ENCODE results near the gene PET100. TPM values are rescaled to one million over a fixed set of nuclear protein-coding genes. Genes with fewer than 3 reads are reported as not detected.

The PET100 gene
- polyA plus RNA-seq, 1 donor (not counting 4 experiments of a cell fraction or from before 2014, with no cell fraction given) = 85.8 TPM

DNA sequence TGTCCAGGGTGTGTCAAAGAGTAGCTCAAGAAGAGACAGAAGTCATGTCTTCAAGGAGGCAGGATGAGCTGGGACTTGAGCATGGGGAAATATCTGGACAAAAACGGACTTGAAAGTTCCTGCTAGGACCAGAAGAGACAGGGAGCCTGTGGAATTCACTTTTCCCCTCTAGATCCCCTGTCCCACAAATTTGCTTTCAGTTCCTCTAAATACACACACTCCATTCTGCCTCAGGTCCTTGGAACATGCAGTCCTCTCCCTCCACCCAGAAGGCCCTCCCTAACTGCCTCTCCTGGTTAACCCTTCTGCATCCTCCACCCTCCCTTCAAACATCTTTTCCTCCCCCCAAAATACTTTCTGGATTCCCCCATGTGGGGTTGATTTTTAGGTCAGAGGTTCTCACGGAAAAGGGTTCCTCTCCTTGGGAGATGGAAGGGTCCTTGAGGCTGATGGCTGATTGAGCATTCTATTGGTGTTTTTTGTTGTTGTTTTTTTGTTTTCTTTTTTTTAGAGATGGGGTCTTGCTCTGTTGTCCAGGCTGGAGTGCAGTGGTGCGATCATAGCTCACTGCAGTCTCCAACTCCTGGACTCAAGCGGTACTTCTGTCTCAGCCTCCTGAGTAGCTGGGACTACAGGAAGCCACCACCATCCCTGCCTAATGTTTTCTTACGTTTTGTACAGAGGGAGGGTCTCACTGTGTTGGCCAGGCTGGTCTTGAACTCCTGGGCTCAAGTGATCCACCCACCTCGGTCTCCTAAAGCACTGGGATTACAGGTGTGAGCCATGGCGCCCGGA is 32.3 kb downstream of the PET100 start:
- Histone ChIP-seq H3K4me1 (ENCODE audit: control insufficient read depth, extremely low read depth, insufficient read depth, low read length) (no peaks in the 10 kb centered on the region), H3K9ac (ENCODE audit: control insufficient read depth, extremely low read depth, insufficient read depth, low read length) (no peak overlapping the region), H3K9me1 (ENCODE audit: control insufficient read depth, extremely low read depth, insufficient read depth, low read length) (no peaks in the 10 kb centered on the region), H3K27me3 (ENCODE audit: control insufficient read depth, extremely low read depth, insufficient read depth, low read length) (no peaks in the 10 kb centered on the region), H4K20me1 (ENCODE audit: control insufficient read depth, extremely low read depth, insufficient read depth, low read length) (no peaks in the 10 kb centered on the region), H2AFZ (ENCODE audit: control insufficient read depth, low read length) (no peak overlapping the region), H3K9me3 (ENCODE audit: control insufficient read depth, low read depth, low read length) (no peaks in the 10 kb centered on the region), H3K27ac (ENCODE audit: control insufficient read depth, insufficient read depth, low read length) (no peak overlapping the region), H3K79me2 (ENCODE audit: control insufficient read depth, insufficient read depth, low read length) (no peaks in the 10 kb centered on the region), H3K4me2 (ENCODE audit: control insufficient read depth, extremely low read depth, insufficient read depth, low read depth, low read length) (no peak overlapping the region), H3K4me3 (ENCODE audit: control insufficient read depth in 2 of 3, extremely low read depth in 1 of 3, insufficient read depth in 2 of 3, low read depth in 1 of 3, low read length in 3 of 3) (no peak overlapping the region), H3K36me3 (ENCODE audit: control insufficient read depth in 2 of 2, extremely low read depth in 1 of 2, insufficient read depth in 2 of 2, low read length in 2 of 2) (no peaks in the 10 kb centered on the region)
- FAIRE-seq (no peak), DNase-seq (ENCODE audit: low read depth, low spot score) (no peak)
- TF ChIP-seq, protein P1, sequence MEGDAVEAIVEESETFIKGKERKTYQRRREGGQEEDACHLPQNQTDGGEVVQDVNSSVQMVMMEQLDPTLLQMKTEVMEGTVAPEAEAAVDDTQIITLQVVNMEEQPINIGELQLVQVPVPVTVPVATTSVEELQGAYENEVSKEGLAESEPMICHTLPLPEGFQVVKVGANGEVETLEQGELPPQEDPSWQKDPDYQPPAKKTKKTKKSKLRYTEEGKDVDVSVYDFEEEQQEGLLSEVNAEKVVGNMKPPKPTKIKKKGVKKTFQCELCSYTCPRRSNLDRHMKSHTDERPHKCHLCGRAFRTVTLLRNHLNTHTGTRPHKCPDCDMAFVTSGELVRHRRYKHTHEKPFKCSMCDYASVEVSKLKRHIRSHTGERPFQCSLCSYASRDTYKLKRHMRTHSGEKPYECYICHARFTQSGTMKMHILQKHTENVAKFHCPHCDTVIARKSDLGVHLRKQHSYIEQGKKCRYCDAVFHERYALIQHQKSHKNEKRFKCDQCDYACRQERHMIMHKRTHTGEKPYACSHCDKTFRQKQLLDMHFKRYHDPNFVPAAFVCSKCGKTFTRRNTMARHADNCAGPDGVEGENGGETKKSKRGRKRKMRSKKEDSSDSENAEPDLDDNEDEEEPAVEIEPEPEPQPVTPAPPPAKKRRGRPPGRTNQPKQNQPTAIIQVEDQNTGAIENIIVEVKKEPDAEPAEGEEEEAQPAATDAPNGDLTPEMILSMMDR (optimal IDR thresholded peaks at IDR 0.05 in 1 of 3, IDR thresholded peaks at IDR 0.05 in 1 of 3, conservative IDR thresholded peaks at IDR 0.05 in 1 of 3; ENCODE audit: extremely low read depth in 1 of 3, insufficient read depth in 2 of 3, low read length in 3 of 3) = no peak
- no peak for TF ChIP-seq EZH2 (IDR thresholded peaks at IDR 0.05; ENCODE audit: low read length)
- dilution Hi-C loops (cut with MboI; ENCODE audit: extremely low pct_ligation_motif_present, low sequenced_read_pairs) = no loop called here

DNA sequence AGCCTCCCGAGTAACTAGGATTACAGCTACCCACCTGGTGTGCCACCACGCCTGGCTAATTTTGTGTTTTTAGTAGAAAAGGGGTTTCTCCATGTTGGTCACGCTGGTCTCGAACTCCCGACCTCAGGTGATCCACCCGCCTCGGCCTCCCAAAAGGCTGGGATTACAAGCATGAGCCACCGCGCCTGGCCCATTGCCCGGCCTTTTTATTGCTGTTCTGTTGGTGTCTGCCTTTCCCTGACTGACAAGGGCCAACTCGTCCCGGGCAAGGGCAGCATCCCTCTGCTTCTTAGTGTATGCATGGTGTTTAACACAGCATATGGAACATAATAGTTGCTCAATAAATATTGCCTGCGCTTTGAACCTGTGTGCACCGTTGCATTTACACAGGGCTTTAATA is 33.1 kb downstream of the PET100 start:
- no peaks in the 10 kb centered on the region for H3K36me3 ChIP-seq (ENCODE audit: control insufficient read depth in 2 of 2, extremely low read depth in 1 of 2, insufficient read depth in 2 of 2, low read length in 2 of 2)
- no peak for TF ChIP-seq EZH2 (IDR thresholded peaks at IDR 0.05; ENCODE audit: low read length)
- TF ChIP-seq, protein P1 (optimal IDR thresholded peaks at IDR 0.05 in 1 of 3, IDR thresholded peaks at IDR 0.05 in 1 of 3, conservative IDR thresholded peaks at IDR 0.05 in 1 of 3; ENCODE audit: extremely low read depth in 1 of 3, insufficient read depth in 2 of 3, low read length in 3 of 3) = no peak
- H3K4me1 ChIP-seq (ENCODE audit: control insufficient read depth, extremely low read depth, insufficient read depth, low read length) = no peaks in the 10 kb centered on the region
- H3K9me3 ChIP-seq (ENCODE audit: control insufficient read depth, low read depth, low read length) = no peaks in the 10 kb centered on the region
- no peaks in the 10 kb centered on the region for H3K27me3 ChIP-seq (ENCODE audit: control insufficient read depth, extremely low read depth, insufficient read depth, low read length)
- DNase-seq (ENCODE audit: low read depth, low spot score) = no peak
- H4K20me1 ChIP-seq (ENCODE audit: control insufficient read depth, extremely low read depth, insufficient read depth, low read length) = no peaks in the 10 kb centered on the region
- no peaks in the 10 kb centered on the region for H3K9me1 ChIP-seq (ENCODE audit: control insufficient read depth, extremely low read depth, insufficient read depth, low read length)
- no peak overlapping the region for H3K9ac ChIP-seq (ENCODE audit: control insufficient read depth, extremely low read depth, insufficient read depth, low read length)
- no peak overlapping the region for H2AFZ ChIP-seq (ENCODE audit: control insufficient read depth, low read length)
- H3K4me2 ChIP-seq (ENCODE audit: control insufficient read depth, extremely low read depth, insufficient read depth, low read depth, low read length) = no peak overlapping the region
- dilution Hi-C loops (cut with MboI; ENCODE audit: extremely low pct_ligation_motif_present, low sequenced_read_pairs) = no loop called here
- no peak for FAIRE-seq
- no peak overlapping the region for H3K4me3 ChIP-seq (ENCODE audit: control insufficient read depth in 2 of 3, extremely low read depth in 1 of 3, insufficient read depth in 2 of 3, low read depth in 1 of 3, low read length in 3 of 3)
- H3K27ac ChIP-seq (ENCODE audit: control insufficient read depth, insufficient read depth, low read length) = no peak overlapping the region
- no peaks in the 10 kb centered on the region for H3K79me2 ChIP-seq (ENCODE audit: control insufficient read depth, insufficient read depth, low read length)
